Retinal pigment epithelial cell (primary cell): ENCODE results near the gene TSPAN9.

Source experiments
- DNase-seq: peaks from one replicate; pipeline ENCODE4 v3.0.0-alpha.2; 2010; ENCODE audit warnings: low read depth
- H3K4me3 ChIP-seq: 2 replicates; pipeline ENCODE4 v1.5.1; 2011; ENCODE audit warnings: mild to moderate bottlenecking, low read length, control low read depth, moderate library complexity
- TF ChIP-seq, protein P1 (sequence below): conservative IDR thresholded peaks from 2 replicates; pipeline ENCODE4 v1.5.1; 2011; ENCODE audit warnings: low read depth, low read length, control low read depth, inconsistent platforms

Gene TSPAN9

DNA sequence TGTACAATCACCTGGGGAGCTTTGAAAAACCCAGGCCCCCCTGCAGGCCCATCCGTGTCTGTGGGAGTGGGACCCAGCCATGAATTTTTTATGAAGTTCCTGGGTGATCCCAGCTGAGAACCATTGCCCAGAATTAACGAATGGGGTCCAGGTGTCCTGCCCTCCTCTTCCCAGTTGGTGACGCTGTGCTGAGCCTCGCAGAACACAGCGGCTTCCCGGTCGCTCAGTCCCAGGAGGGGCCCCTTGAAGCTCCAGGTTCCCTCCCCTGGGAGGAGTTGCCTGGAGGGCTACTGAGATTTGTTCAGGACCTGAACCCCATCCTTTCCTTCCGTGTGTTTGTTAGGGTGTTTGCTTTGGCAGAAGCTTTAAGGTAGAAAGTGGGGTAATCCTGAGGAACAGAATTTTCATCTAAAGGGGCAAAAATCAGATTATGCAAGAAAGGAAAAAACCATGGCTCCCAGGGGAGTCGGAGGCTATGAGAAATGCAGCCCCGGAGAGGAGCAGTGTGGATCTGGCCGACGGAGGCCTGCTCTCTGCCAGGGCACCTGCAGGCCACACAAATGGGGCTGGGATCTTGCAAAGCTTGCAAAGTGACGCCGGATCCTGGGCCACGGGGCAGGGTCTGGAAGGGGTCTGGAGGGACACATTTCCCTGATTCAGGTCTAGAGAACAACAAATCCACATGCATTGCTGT is 249.1 kb downstream of the TSPAN9 start:
- no peak overlapping the region for H3K4me3 ChIP-seq
- DNase-seq, result no peak
- TF ChIP-seq, protein P1, sequence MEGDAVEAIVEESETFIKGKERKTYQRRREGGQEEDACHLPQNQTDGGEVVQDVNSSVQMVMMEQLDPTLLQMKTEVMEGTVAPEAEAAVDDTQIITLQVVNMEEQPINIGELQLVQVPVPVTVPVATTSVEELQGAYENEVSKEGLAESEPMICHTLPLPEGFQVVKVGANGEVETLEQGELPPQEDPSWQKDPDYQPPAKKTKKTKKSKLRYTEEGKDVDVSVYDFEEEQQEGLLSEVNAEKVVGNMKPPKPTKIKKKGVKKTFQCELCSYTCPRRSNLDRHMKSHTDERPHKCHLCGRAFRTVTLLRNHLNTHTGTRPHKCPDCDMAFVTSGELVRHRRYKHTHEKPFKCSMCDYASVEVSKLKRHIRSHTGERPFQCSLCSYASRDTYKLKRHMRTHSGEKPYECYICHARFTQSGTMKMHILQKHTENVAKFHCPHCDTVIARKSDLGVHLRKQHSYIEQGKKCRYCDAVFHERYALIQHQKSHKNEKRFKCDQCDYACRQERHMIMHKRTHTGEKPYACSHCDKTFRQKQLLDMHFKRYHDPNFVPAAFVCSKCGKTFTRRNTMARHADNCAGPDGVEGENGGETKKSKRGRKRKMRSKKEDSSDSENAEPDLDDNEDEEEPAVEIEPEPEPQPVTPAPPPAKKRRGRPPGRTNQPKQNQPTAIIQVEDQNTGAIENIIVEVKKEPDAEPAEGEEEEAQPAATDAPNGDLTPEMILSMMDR, result no peak

DNA sequence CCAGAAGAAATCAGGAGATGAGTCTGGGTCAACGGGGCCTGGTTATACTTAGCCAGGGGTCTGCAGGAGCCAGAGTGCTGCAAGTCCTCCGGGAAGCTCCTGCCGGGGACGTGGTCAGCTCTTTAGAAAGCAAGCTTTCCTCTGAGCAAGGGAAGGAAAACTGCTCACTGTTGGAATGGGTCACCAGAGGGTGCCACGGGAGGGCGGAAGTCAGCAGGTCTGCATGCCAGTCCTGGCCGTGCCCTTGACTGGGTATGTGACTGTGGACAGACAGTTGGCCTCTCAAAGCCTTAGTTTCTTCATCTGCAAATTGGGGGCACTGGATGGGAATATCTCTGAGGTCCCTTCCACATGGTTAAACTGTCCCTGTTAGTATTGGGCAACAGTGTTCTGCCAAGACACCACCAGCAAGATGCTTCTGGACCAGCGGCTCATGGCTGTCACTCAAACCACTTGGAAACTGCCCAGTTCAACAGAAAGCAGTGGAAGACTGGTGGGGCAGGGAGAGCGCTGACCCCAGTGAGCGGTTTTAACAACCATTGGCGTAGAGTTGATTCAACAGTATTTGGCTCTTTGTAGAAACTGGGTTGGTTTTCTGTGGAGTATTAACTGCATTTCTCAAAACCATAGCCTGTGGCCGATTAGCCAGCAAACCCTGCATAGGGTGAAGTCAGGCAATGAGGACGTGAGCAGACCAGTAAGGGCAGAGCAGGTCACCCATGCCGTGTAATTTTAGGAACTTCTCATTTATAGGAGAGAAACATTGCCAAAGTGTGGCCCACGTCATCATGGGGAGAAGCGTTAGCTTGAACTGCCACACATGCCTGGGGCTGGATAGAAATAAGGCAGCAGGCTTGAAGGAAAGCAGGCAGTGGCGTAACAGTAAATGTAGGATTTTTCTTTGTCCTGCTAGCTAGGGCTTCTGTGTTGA is 249.9 kb downstream of the TSPAN9 start:
- DNase-seq, result no peak
- no peak overlapping the region for H3K4me3 ChIP-seq
- TF ChIP-seq, protein P1, result no peak

DNA sequence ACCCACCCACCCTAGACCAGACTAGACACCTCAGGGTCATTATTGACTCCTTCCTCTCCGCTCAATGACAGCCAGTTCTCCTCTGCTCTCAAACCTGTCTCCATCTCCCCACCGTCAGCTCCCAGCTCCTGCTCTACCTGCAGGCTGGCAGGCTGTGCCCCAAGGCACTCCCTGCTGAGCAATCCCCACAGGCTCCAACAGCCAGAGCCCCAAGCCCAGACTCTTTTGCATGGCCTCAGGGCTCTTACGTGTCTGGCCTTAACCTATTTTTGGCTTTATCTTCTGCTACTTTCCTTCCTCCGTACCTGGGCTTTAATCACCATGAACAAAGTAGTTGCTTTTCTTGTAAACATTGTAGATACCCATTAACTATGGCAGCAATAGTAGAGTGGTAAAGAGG is 250.9 kb downstream of the TSPAN9 start:
- no peak for DNase-seq
- TF ChIP-seq, protein P1, result no peak
- H3K4me3 ChIP-seq, result no peak overlapping the region

DNA sequence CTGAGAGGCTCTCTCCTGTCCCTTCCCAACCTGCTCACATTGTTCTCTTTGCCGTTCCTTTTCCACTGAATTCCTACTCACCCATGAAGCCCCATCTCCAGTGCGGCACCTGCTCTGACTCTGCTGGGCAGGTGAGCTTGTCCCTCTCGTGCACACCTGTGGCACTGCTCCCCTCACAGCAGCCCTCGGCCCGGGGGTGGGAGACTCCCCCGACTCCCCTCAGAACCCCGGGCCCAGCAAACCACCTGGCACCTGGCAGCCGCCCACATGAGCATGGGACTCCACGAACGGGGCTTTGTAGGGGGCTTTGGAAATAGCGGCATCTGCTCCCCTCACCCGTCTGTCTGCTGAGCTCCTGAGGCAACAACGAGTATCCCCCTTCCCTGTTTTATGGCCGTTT is 251.4 kb downstream of the TSPAN9 start:
- TF ChIP-seq, protein P1, result no peak
- no peak for DNase-seq
- H3K4me3 ChIP-seq, result no peak overlapping the region

DNA sequence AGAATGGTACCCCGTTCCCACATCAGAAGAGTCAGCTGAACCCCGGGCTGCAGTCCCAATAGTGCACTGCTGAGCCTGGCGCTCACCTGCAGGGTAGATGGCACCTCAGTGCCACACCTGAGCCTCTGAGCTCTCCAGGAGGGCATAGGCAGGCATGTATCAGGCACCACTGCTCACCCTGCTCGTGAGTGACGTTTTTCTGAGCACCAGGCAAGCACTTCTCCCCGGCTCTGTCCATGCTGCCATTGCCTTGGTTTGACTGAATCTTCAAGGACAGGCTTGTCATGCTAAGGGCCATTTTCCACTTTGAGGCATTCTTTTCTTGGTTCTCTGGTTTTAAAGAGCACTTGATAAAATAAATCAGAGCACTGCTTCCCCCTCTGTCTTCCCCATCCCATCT is 252.2 kb downstream of the TSPAN9 start:
- no peak for DNase-seq
- TF ChIP-seq, protein P1, result no peak
- no peak overlapping the region for H3K4me3 ChIP-seq

DNA sequence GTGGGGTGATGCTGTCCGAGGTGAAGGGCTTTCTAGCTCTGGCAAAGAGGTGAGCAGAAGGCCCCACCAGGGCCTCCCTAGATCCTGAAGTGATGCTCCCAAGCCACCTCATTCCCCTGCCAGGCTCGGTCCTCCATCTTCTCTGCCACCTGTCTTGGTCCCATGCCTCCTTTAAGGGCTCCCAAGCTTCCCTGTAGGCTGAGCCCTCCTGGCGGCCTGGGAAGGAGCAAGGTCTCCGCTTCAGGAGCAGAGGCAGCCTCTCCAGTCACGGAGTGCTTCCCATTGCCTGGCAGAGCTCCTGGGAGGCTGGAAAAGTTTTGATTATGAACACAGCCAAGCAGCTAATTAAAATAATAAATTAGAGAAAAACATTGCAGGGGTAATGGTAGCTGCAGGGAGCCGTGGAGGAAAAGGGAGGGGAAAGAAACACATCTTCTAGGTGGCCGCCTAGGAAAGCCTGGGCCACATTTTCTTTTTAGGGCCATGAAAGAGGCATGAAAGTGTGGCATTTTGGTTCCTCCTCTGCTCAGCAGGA is 253.9 kb downstream of the TSPAN9 start:
- TF ChIP-seq, protein P1, result no peak
- H3K4me3 ChIP-seq, result no peak overlapping the region
- no peak for DNase-seq
